Kidney (tissue), 14 donors: ENCODE results near the gene GREB1. TPM values are rescaled to one million over a fixed set of nuclear protein-coding genes. Genes with fewer than 3 reads are reported as not detected.

Experiments used
- DNase-seq, 5 donors: peaks; one replicate each; pipeline ENCODE4 v3.0.0-alpha.2; 2013 to 2020
- FAIRE-seq: peaks from 2 replicates; lab custom pipeline; 2012; peaks lifted over from hg19 to GRCh38; lab: Jason Lieb, UNC
- H3K27ac ChIP-seq, 2 donors: one replicate each; pipeline ENCODE4 v1.7.0; 2013; ENCODE audit warnings: low read depth in 2 of 2, low read length in 2 of 2, inconsistent platforms in 1 of 2
- H3K27me3 ChIP-seq: one replicate; pipeline ENCODE4 v1.7.1; 2013; ENCODE audit warnings: low read length, inconsistent platforms; ENCODE audit not compliant: control insufficient read depth, insufficient read depth
- H3K36me3 ChIP-seq, 3 donors: one replicate each; pipeline versions ENCODE4 v1.7.0 to v1.7.1; 2013; ENCODE audit warnings: low read length in 3 of 3, control low read depth in 1 of 3, inconsistent platforms in 1 of 3; ENCODE audit not compliant: insufficient read depth in 3 of 3, control insufficient read depth in 2 of 3
- H3K4me1 ChIP-seq, 3 donors: one replicate each; pipeline versions ENCODE4 v1.7.0 to v1.7.1; 2013; ENCODE audit warnings: low read length in 3 of 3, inconsistent platforms in 1 of 3, low read depth in 1 of 3; ENCODE audit not compliant: control insufficient read depth in 2 of 3, insufficient read depth in 2 of 3
- H3K4me3 ChIP-seq, 3 donors: one replicate each; pipeline versions ENCODE4 v1.7.0 to v1.8.1; 2013; ENCODE audit warnings: low read length in 3 of 3, control low read depth in 1 of 3, inconsistent platforms in 1 of 3
- H3K9ac ChIP-seq, 3 donors: one replicate each; pipeline versions ENCODE4 v1.7.0 to v1.7.1; 2013; ENCODE audit warnings: low read length in 3 of 3, control low read depth in 1 of 3, inconsistent platforms in 1 of 3
- H3K9me3 ChIP-seq, 3 donors: one replicate each; pipeline versions ENCODE4 v1.7.0 to v1.7.1; 2013; ENCODE audit warnings: low read length in 3 of 3, control low read depth in 1 of 3, inconsistent platforms in 1 of 3; ENCODE audit not compliant: control insufficient read depth in 2 of 3, insufficient read depth in 1 of 3
- intact Hi-C: fragments of 100-400 bp; cut with DNase I; formaldehyde crosslinking; loops from one replicate; pipeline ENCODE4 v1.11.1; 2022
- polyA plus RNA-seq: library from polyadenylated mRNA; stranded (reverse); fragments of 350-450 nt; fragmentation: Illumina TruSeq; extraction: RNeasy Lipid Tissue Mini Kit (QIAGEN cat#74804); gene quantifications from one replicate; pipeline ENCODE4 v1.2.3, GENCODE V29; 2014; ENCODE audit warnings: low read depth, low replicate concordance; ENCODE audit not compliant: insufficient read depth
- total RNA-seq: library from RNA; stranded (reverse); fragmentation: NEBNext Ultra II Directional; extraction: Animal tissue kit (Norgen Biotek cat#: 25700); gene quantifications from one replicate; pipeline ENCODE4 v1.2.1, GENCODE V29; 2021
- TF ChIP-seq, protein P1 (sequence below): IDR thresholded peaks from 3 replicates; pipeline ENCODE4 v1.5.1; 2012; ENCODE audit warnings: mild to moderate bottlenecking, moderate library complexity, borderline replicate concordance; ENCODE audit not compliant: insufficient read depth; ENCODE audit errors: extremely low read depth
- donor health status: control.
- donor health status: control.
- donor health status: control.
- donor health status: control.
- donor health status: control.
- donor health status: DM: yes; HTN: yes; CAD: no.
- donor health status: Normal renal cell carcinoma (clear cell type).

GREB1 gene
- total and polyA plus RNA-seq, 2 donors from 2014 or later = 0.98 to 1.8 TPM

DNA sequence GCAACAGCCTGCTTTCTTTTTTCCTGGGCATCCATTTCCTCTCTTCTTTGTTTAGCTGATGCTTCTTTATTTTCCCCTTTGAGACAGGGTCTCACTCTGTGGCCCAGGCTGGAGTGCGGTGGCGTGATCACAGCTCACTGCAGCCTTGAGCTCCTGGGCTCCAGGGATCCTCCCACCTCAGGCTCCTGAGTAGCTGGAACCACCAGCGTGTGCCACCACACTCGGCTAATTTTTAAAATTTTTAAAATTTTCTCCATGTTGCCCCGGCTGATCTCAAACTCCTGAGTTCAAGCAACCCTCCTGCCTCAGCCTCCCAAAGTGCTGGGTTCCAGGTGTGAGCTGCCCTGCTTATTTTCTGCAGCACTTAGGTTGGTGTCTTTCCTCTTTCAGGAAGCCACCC is 77.4 kb downstream of the GREB1 start:
- no peak overlapping the region for H3K9ac ChIP-seq
- H3K4me3 ChIP-seq = no peak overlapping the region
- no peak overlapping the region for H3K27ac ChIP-seq
- H3K36me3 ChIP-seq = peaks cover 0 to 2% (median 0%) of the 10 kb centered on the region in 3 donors
- DNase-seq (no peak), FAIRE-seq (no peak)
- H3K27me3 ChIP-seq = no peaks in the 10 kb centered on the region
- TF ChIP-seq, protein P1, sequence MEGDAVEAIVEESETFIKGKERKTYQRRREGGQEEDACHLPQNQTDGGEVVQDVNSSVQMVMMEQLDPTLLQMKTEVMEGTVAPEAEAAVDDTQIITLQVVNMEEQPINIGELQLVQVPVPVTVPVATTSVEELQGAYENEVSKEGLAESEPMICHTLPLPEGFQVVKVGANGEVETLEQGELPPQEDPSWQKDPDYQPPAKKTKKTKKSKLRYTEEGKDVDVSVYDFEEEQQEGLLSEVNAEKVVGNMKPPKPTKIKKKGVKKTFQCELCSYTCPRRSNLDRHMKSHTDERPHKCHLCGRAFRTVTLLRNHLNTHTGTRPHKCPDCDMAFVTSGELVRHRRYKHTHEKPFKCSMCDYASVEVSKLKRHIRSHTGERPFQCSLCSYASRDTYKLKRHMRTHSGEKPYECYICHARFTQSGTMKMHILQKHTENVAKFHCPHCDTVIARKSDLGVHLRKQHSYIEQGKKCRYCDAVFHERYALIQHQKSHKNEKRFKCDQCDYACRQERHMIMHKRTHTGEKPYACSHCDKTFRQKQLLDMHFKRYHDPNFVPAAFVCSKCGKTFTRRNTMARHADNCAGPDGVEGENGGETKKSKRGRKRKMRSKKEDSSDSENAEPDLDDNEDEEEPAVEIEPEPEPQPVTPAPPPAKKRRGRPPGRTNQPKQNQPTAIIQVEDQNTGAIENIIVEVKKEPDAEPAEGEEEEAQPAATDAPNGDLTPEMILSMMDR = no peak
- H3K9me3 ChIP-seq = no peaks in the 10 kb centered on the region
- intact Hi-C loops = no loop called here
- H3K4me1 ChIP-seq = no peaks in the 10 kb centered on the region

GRCh38 chr2:11612553-11613215 is 78.8 kb downstream of the GREB1 start:
- intact Hi-C loops = no loop called here
- TF ChIP-seq, protein P1 = no peak
- H3K4me3 ChIP-seq = no peak overlapping the region
- peak in 1 of 5 donors; percentile 56 for DNase-seq
- H3K4me1 ChIP-seq = no peaks in the 10 kb centered on the region
- H3K9ac ChIP-seq = no peak overlapping the region
- no peaks in the 10 kb centered on the region for H3K9me3 ChIP-seq
- H3K27ac ChIP-seq = no peak overlapping the region
- no peaks in the 10 kb centered on the region for H3K27me3 ChIP-seq
- FAIRE-seq = no peak
- peaks cover 0 to 2% (median 0%) of the 10 kb centered on the region in 3 donors for H3K36me3 ChIP-seq

GRCh38 chr2:11613297-11613696 is 79.5 kb downstream of the GREB1 start:
- H3K9me3 ChIP-seq = no peaks in the 10 kb centered on the region
- peaks cover 0 to 2% (median 0%) of the 10 kb centered on the region in 3 donors for H3K36me3 ChIP-seq
- no peak overlapping the region for H3K9ac ChIP-seq
- H3K4me3 ChIP-seq = no peak overlapping the region
- no peaks in the 10 kb centered on the region for H3K27me3 ChIP-seq
- peak in 1 of 5 donors; percentile 5 for DNase-seq
- H3K27ac ChIP-seq = no peak overlapping the region
- intact Hi-C loops = no loop called here
- no peak for FAIRE-seq
- TF ChIP-seq, protein P1 = no peak
- H3K4me1 ChIP-seq = no peaks in the 10 kb centered on the region

DNA sequence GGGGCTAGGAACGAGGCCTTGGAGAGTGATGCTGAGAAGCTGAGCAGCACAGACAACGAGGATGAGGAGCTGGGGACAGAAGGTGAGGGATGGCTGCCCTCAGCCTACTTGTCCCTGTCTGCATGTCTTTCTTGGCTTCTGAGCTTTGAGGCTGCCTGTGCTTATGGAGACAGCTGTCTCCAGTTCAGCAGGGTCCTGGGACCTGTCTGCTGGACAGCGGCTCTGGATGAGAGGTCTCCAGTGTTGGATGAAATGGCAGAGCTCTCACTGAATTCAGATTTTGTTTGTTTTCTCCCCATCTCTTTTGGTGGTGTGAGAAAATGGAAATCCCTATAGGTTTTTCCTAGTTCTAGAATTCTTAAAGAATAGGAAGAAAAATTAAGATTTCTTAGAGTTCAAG is 81.4 kb downstream of the GREB1 start:
- Histone ChIP-seq H3K9ac (no peak overlapping the region), H3K36me3 (peaks cover 0 to 2% (median 0%) of the 10 kb centered on the region in 3 donors), H3K4me1 (no peaks in the 10 kb centered on the region), H3K27me3 (no peaks in the 10 kb centered on the region), H3K27ac (no peak overlapping the region), H3K4me3 (no peak overlapping the region), H3K9me3 (no peaks in the 10 kb centered on the region)
- intact Hi-C loops = no loop called here
- DNase-seq (peak in 1 of 5 donors; percentile 21), FAIRE-seq (no peak)
- TF ChIP-seq, protein P1 = no peak
